ENCODE measurements around the gene CHPT1.

GRCh38 chr12:101685092-101685491 lies 12.3 kb upstream of the CHPT1 start:
- no peak for TF ChIP-seq CTCF (IDR thresholded peaks at IDR 0.05)
- no peak for TF ChIP-seq POLR2A (IDR thresholded peaks at IDR 0.05)
